ENCODE results near the gene PRKD2. TPM values are rescaled to one million over a fixed set of nuclear protein-coding genes. Genes with fewer than 3 reads are reported as not detected.

Gene PRKD2
- total RNA-seq, 1 donor from 2014 or later: 28.4 TPM

GRCh38 chr19:46721269-46722003, 4.5 kb upstream of the PRKD2 start:
- H3K4me3 ChIP-seq (ENCODE audit: low read depth, low read length): no peak overlapping the region
- DNase-seq (ENCODE audit: low read depth): no peak
- peak; percentile 12 for TF ChIP-seq CTCF (conservative IDR thresholded peaks at IDR 0.05; ENCODE audit: low read depth, low read length)

GRCh38 chr19:46720503-46721239, 3.8 kb upstream of the PRKD2 start:
- DNase-seq (ENCODE audit: low read depth): no peak
- no peak overlapping the region for H3K4me3 ChIP-seq (ENCODE audit: low read depth, low read length)
- no peak for TF ChIP-seq CTCF (conservative IDR thresholded peaks at IDR 0.05; ENCODE audit: low read depth, low read length)

GRCh38 chr19:46719629-46720502, 3.0 kb upstream of the PRKD2 start:
- TF ChIP-seq CTCF (conservative IDR thresholded peaks at IDR 0.05; ENCODE audit: low read depth, low read length): no peak
- no peak for DNase-seq (ENCODE audit: low read depth)
- no peak overlapping the region for H3K4me3 ChIP-seq (ENCODE audit: low read depth, low read length)

- no peak for DNase-seq (ENCODE audit: low read depth)
- no peak for TF ChIP-seq CTCF (conservative IDR thresholded peaks at IDR 0.05; ENCODE audit: low read depth, low read length)
- H3K4me3 ChIP-seq (ENCODE audit: low read depth, low read length): no peak overlapping the region
Measured at GRCh38 chr19:46718934-46719622, 2.2 kb upstream of the PRKD2 start.

- DNase-seq (ENCODE audit: low read depth): no peak
- H3K4me3 ChIP-seq (ENCODE audit: low read depth, low read length): no peak overlapping the region
- TF ChIP-seq CTCF (conservative IDR thresholded peaks at IDR 0.05; ENCODE audit: low read depth, low read length): no peak
Measured at GRCh38 chr19:46718157-46718933, 1.4 kb upstream of the PRKD2 start.

DNA sequence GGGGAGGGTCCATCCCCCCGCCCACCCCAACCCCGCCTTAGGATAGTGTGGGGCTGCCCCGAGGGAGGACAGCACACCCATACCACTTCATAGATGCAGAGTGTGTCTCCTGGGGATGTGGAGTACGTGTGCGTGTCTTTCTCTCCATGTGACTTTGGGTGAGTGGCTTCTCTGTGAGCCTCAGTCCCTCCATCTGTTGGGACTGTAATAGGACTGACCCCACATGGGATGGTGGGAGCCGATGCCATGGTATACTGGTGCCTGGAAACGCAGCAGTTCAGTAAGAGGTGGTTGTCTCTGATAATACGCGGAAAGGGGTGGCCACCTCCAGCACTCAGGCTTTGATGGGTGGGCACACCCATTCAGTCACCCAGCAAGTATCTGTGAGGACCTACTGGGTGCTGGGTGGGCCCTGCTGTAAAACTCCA, 816 bp upstream of the PRKD2 start:
- DNase-seq (ENCODE audit: low read depth): no peak
- H3K4me3 ChIP-seq (ENCODE audit: low read depth, low read length): peak overlapping the region; percentile 87
- TF ChIP-seq CTCF (conservative IDR thresholded peaks at IDR 0.05; ENCODE audit: low read depth, low read length): no peak
